Activated CD4-positive, alpha-beta T cell treated with anti-CD3 and anti-CD28 coated beads for 1 hour (primary cell): ENCODE results near the gene ASAH2B.

Source experiments
- DNase-seq: peaks from one replicate; pipeline ENCODE4 v3.0.0-alpha.2; 2020

The ASAH2B gene

GRCh38 chr10:50799595-50799994, 59.9 kb downstream of the ASAH2B start:
- DNase-seq = no peak

- no peak for DNase-seq
These were observed 66.4 kb downstream of the ASAH2B start for GRCh38 chr10:50805981-50806622.

- DNase-seq = no peak
These were observed 68.4 kb downstream of the ASAH2B start for GRCh38 chr10:50807851-50808776.
